NCI-H69 (cell line): ENCODE data around the gene ST8SIA6.
"Not testable (repeated sequence)": the region's sequence is repeated elsewhere in the genome, so short reads cannot be mapped to it uniquely, and the experiment has no call there.

ENCODE experiments used
- DNase-seq: peaks from one replicate; lab custom pipeline; 2025; lab: John Stamatoyannopoulos, UW

The ST8SIA6 gene

DNA sequence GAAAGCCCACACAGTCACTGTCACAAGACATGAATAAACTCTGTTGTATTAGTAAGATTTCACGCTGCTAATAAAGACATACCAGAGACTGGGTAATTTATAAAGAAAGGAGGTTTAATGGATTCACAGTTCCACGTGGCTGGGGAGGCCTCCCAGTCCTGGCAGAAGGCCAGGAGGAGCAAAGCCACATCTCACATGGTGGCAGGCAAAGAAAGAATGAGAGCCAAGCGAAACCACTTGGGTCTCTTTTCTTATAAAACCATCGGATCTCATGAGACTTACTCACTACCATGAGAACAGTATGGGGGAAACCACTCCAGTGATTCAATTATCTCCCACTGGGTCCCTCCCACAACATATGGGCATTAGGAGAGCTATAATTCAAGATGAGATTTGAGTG lies 110.2 kb downstream of the ST8SIA6 start:
- no peak for DNase-seq

DNA sequence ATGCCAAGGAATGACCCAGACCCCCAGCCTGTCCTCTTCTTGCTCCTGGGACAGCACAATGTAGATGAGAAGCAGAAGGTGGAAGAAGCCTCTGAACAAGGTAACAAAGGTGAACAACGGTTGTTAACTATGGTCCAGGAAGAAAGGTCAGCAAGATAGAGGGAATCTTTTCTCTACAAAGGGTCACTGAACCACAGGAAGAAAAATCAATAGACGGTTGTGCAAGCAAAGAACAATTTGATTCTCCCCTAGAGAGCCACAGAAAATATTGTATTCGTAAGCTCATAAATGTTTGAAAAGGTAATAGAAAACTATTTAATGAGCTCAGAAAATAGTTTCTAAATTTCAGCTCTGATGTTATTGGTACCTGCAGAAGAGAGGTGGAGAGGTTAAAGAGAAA lies 111.3 kb downstream of the ST8SIA6 start:
- DNase-seq: no peak

DNA sequence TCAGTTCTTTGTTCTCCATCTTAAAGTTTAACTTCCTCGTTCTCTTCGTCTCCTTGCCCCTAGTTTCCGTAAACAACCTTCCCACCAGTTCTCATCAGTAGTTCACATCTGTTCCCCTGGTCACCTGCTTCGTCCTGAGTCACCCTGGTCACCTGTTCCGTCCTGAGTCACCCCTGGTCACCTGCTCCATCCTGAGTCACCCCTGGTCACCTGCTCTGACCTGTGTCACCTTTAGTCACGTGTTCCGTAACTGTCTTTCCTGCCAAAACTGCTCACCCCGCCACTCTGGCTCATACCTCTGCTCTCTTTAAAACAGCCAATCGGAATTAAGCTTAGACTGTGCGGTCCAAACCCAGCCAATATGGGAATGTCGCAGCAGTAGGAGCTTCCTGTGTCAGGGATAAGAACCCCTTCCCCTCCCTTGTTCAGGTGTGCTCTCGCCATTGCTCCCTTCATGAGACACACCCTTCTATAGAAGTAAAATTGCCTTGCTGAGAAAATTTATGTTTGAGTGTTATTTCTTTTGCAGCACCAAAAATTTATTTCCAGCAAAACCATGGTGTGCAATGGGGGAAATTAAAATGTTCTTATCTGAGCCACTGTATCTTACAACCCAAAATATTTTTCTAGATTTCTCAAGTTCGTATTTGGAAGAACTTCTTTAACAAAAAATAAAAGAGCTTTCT lies 114.1 kb downstream of the ST8SIA6 start:
- no peak for DNase-seq

DNA sequence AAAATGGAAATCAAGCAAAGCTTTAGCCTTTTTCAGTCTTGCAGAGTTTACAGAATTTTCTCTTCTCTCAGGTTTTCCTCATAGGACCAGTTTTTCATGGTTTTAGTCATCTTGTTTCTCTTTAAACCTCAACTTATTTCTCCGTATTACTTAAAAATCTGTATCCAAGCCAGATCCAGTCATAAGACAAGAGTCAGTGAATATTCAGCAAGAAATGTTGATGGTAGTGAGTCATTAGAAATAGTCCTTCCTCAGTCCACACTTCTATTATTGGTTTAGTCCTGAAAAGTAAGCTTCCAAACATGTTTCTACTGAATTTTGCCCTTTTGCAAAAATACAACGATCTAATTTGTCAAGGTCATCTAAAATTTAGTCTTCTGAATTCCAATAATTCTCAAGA lies 119.3 kb downstream of the ST8SIA6 start:
- DNase-seq: no peak

DNA sequence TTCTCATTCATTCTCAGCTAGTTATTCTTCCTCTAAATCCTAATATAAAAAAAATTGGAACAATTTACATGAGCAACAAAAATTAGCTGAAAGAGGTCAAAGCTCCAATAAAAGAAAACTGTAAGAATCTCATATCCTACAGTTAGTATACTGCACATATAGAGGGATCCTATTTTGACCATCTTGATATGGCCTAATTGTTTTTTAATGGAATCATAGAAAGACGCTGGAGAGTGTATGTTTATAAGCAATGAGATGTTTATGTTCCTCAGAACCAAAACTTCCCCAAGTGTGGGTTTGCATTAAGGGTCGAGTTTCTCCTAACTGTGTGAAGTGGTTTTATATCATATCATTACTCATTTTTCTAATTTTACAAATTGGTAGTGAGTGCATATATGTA lies 123.9 kb downstream of the ST8SIA6 start:
- DNase-seq: no peak

DNA sequence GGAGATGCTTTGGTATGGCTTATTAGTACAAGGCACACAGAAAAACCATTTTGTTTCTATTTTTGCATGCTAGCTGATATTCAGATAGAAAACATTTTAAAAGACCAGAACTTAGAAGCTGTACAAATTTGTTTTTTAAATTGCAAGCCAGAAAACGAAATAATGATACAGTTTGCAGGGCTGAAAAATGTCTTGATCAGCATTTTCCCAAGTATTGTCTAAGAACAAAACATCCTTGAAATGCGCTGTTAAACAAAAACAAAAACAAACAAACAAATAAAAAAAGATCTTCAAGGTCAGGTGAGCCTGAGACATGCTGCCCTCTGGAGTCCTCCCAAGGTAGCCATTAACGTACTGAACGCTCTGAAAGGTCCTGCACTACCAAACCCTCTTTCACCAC lies 128.0 kb downstream of the ST8SIA6 start:
- no peak for DNase-seq

DNA sequence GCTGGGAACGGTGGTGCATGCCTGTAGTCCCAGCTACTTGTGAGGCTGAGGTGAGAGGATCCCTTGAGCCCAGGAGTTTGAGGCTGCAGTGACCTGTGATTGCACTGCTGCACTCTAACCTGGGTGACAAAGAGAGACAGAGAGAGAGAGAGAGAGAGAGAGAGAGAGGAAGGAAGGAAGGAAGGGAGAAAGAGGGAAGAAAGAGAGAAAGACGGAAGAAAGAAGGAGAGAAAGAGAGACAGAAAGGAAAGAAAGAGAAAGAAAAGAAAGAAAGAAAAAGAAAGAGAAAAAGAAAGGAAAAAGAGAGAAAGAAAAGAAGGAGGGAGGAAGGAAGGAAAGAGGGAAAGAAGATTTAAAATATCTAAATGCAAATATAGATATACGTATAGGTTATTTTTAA lies 132.4 kb downstream of the ST8SIA6 start:
- not testable (repeated sequence) for DNase-seq

DNA sequence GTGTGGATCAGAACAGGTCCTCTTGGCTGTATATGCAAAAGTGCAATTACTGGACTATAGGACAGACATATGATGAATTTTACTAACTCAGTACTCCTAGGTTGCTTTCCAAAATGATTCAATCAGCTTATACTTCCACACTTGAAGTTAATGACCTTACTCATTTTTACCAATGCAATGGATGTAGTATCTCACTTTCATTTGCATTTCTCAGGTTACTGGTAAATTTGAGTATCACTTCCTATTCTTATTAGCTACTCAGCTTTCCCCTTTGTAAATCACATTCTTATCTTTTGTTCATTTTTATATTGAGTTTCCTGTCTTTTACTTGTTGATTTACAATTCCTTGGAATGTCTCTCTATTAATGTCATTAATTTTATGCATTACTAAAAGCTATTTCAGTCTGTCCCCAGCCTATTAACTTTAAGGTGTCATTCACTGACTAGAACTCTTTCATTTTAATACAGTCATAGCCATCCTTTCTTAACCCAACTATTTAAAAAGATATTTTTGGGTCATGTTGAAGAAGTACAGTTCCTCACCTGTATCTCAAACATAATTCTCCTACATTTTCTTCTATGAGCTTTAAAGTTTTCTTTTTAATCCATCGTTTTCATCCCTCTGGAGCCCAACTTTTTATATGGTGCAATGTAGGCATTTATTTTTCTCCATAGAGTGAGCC lies 137.8 kb downstream of the ST8SIA6 start:
- DNase-seq: no peak

DNA sequence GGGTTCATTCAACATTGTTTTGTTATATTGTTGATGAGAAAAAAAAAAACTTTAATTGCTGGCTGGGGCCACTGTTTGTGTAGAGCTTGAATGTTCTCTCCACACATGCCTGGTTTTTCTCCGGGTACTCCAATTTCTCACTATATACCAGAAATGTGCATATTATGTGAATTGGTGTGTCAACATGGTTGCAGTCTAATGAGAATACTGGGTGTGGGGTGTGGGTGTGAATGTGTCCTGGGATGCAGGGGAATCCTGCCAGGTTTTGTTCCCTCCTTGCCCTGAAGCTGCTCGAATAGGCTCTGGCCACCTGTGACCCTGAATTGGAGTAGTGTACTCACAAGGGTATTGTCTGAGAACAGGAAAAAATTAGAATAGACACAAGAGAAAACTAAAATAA lies 145.0 kb downstream of the ST8SIA6 start:
- DNase-seq: no peak

DNA sequence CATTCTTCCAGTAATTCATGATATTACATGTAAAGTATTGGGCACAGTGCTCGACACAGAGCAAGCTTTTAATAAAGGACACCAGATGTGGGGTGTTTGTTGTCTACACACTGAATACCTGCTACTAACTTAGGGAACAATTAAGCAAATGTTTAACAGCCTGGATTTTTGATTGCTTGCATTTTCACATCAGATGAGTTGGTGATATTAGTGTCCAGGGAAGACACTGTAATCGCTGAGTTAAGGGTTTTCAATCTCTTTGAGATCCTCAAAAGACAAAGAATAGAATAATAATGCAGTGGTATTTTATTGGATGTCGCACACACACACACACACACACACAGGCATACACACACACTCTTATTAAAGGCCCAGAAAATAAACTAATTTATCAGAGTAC lies 147.3 kb downstream of the ST8SIA6 start:
- no peak for DNase-seq

DNA sequence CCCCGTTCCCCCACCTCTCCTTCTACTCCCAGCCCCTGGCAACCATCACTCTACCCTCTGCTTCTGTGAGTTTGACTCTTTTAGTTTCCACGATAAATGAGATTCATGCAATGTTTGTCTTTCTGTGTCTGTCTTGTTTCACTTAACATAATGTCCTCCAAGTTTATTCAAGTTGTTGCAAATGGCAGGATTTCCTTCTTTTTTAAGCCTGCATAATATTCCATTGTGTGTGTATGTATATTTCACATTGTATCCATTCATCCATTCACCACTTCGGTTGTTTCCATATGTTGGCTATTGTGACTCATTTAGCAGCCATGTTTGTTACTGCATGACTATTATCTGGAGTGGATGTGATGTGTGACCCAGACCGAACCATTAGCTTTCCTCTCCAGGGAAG lies 162.0 kb downstream of the ST8SIA6 start:
- DNase-seq: no peak

DNA sequence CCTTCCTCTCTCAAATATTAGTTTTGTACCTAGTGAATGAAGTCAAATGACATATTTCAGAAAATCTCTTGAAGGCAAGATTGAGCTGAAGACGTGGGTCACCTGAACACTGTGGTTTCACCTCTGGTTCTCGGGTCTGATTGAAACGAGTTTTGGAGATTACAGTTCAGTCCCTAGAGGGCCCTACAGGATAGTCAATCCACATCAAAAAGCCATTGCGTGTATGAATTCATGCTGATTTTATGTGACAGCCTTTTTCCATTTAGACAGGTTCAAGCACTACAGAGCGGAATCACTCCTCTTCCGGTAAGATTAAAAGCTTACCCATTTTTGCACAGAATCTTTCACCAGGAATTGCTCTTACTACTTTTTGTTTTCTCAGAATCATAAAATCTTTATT lies 164.2 kb downstream of the ST8SIA6 start:
- no peak for DNase-seq

DNA sequence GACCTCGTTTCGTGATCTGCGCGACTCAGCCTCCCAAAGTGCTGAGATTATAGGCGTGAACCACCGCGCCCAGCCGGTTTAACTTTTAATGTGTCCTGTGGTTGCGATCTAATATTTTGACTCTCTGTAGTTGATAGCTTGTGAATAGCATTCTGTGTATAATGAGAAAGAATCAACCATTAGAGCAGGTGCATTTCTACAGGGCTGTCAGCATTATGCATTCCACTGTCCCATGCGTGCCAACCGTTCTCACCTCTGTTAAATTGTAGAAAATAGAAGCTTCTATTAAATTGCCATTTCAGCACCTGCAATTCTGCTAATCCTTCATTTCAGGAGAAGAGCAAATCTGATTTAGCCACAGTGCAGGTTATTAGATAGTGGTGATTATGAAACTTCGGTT lies 164.6 kb downstream of the ST8SIA6 start:
- DNase-seq: no peak

DNA sequence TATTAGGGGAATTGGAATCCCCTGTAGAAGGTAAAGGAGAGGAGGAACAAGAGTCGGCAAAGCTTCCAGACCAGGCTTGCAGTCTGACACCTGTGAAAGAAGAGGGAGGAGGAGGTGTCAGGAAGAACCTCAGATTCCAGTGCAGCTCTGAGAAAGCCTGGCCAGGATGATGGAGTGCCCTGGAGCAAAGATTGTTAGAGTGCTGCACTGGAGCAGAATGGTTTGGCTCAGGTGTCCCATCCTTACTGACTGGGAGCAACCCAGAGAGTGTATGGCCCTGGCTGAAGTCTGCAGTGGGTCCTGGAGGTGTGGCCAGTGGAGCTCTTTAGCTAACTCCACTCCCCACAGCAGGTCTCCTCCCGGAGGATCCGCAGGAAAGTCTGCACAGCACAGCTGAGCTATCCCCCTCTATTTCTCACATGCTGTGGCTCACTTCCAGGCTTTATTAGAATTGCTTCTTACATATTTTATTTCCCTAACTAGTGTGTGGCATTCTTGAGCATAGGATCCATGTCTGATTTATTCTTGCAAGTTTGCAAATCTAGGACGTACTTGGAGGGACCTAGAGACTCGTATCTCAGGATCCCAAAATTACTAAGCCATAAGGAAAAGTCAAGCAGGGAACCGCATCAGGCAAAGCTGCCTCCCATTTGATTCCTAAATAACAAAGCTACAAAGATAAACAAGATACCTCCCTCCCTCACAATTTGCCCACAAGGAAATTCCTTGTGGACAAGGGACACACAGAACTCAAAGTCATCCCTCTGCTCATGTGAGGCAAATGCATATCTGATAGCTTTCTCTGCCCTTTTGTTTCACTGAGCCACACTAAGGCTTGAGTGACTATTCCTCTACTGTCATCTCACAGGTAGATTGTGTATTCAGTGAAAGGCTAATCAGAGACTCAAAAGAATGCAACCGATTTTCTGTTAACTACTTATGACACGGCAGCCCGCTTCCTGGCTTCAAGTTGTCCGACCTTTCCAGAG lies 167.5 kb downstream of the ST8SIA6 start:
- DNase-seq: no peak

DNA sequence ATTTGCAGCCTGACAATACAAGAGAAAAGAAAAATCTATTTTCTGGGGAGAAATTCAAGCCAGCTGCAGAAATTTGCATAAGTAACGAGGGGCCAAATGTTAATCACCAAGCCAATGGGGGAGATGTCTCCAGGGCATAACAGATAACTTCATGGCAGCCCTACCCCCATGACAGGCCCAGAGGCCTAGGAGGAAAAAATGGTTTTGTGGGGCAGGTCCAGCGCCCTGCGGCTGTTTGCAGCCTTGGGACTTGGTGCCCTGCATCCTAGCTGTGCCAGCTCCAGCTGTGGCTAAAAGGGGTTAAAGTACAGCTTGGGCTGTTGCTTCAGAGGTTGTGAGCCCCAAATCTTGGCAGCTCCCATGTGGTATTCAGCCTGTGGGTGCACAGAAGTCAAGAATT lies 172.1 kb downstream of the ST8SIA6 start:
- DNase-seq: no peak

DNA sequence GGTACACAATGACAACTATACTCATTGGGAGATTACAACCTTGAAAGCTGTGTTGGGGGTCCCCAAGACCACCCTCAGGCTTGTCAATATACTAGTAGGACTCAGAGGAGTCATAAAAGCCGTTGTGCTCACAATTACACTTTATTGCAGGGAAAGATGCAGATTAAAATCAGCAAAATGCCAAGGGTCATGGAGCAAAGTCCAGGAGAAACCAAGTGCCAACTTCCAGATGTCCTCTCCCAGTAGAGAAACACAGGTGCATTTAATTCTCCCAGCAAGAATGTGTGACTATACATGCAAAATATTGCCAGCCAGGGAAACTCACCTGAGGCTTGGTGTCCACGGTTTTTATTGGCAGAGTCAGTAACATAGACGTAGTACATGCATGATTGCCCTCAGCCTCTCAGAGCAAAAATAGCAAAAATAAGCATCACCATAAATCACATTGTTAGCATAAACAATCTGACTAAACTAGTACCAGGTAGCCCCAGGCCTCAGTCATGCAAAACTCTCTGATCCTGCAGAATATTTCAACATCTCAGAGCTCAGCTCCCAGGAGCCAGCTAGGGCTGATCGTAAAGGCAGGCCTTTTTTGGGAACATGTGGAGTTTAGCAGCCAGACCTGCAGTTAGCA lies 175.7 kb downstream of the ST8SIA6 start:
- no peak for DNase-seq

DNA sequence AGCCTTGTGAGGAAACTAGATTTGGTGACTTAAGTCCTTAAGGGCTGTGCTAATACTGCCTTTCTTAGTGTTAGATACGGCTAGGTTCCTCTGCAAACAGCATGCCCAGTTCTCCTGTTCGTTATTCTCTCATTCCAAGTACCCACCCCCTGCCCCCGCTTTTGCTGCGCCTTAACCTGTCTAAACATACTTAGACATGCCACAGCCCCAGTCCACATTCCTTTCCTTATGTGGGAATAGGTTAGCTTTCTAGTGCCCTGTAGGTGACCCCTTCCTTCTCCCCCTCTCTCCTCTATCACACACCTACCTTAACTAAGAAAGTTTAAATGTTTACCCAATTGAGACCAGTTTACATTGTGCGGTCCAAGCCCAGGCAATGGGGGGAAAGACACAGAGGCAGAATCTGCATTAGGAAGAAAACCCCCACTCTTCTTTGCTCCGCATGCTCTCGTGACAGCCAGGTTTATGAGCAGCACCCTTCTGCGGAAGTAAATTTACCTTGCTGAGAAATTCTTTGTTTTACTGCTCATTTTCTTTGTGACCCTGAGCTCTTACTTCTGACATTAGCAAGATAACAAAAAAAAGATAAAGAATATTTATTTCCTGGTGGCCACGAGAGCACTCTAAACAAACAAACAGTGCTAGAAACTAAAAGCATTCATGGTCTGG lies 177.5 kb downstream of the ST8SIA6 start:
- DNase-seq: no peak

DNA sequence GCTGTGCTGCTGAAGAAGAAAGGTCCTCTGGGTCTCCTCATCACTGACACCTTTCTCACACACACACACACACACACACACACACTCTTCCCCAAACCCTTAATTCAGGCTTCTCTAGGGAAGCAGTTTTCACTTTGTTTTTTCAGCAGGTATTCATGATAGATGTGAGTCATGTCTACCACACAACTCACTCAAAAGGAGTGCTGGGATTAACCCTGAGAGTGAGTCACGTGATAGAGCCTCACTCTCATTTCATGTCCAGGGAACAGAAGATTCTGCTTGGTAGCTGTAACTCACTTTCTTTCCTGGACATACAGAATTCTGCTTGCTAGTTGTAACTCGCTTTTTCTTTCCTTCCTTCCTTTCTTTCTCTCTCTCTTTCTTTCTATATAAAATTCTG lies 181.0 kb downstream of the ST8SIA6 start:
- no peak for DNase-seq

DNA sequence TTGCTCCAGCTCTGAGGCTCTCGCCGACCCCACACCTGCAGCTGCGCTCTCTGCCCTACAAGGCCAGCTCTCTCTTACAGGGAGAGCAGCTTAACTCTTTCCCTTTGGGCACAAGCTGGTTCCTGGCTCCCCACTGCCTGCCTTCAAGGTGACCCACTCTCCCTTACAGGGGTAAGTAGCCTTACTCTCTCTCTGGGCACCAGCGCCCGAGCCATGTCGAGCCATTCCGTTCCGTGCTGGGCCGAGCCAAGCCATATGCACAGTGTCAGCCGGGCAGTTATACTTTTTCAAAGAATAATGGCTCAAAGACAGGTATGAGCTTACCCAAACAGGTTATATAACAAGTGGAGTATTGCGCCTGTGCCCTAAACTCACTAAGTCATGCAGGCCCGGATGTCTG lies 181.7 kb downstream of the ST8SIA6 start:
- DNase-seq: no peak
